Common myeloid progenitor, CD34-positive (primary cell): ENCODE results near the gene TRIM66.
A peak's percentile ranks its signal among the peaks of the same experiment; 100 is the strongest.

Experiments used
- CTCF ChIA-PET: fragments of 350-600 bp; sonication (Branson Sonifier 250); formaldehyde crosslinking; loops from one replicate; lab custom pipeline; 2021; ENCODE audit warnings: antibody characterized with exemption; lab: Charles Lee
- POLR2A ChIA-PET: fragments of 350-600 bp; sonication (Branson Sonifier 250); formaldehyde crosslinking; loops from one replicate; lab custom pipeline; 2021; ENCODE audit warnings: antibody characterized with exemption; lab: Charles Lee
- DNase-seq, 3 donors: peaks; one replicate each; pipeline versions ENCODE4 v3.0.0 to v3.0.0-alpha.2; 2013
- H3K27ac ChIP-seq, 2 experiments: 1 replicate in 1 of 2; 2 replicates in 1 of 2; pipeline ENCODE4 v1.7.0; 2013; ENCODE audit warnings: inconsistent platforms in 2 of 2, low read length in 2 of 2, mild to moderate bottlenecking in 2 of 2, low read depth in 1 of 2, moderate library complexity in 1 of 2; ENCODE audit not compliant: severe bottlenecking in 2 of 2, insufficient read depth in 1 of 2, poor library complexity in 1 of 2
- H3K27me3 ChIP-seq, 5 experiments: replicated peaks in 2 of 5; 1 replicate in 3 of 5; 2 replicates in 2 of 5; pipeline versions ENCODE4 v1.6.1 to v1.7.0; 2013; ENCODE audit warnings: low read length in 4 of 5, mild to moderate bottlenecking in 2 of 5, moderate library complexity in 2 of 5, inconsistent platforms in 1 of 5; ENCODE audit not compliant: insufficient read depth in 5 of 5, control insufficient read depth in 4 of 5
- H3K36me3 ChIP-seq, 4 experiments: 1 replicate in 2 of 4; 2 replicates in 2 of 4; pipeline versions ENCODE4 v1.6.1 to v1.7.0; 2013; ENCODE audit warnings: low read length in 3 of 4, control low read depth in 1 of 4, mild to moderate bottlenecking in 1 of 4; ENCODE audit not compliant: control insufficient read depth in 4 of 4, insufficient read depth in 4 of 4
- H3K4me1 ChIP-seq, 4 experiments: 1 replicate in 3 of 4; 2 replicates in 1 of 4; pipeline versions ENCODE4 v1.6.1 to v1.7.1; 2013; ENCODE audit warnings: low read length in 3 of 4, mild to moderate bottlenecking in 3 of 4, control low read depth in 1 of 4, inconsistent platforms in 1 of 4, moderate library complexity in 1 of 4; ENCODE audit not compliant: control insufficient read depth in 4 of 4, insufficient read depth in 4 of 4; ENCODE audit errors: control extremely low read depth in 1 of 4
- H3K4me3 ChIP-seq, 7 experiments: 1 replicate in 4 of 7; 2 replicates in 3 of 7; pipeline versions ENCODE4 v1.5.1 to v1.7.0; 2013; ENCODE audit warnings: mild to moderate bottlenecking in 7 of 7, low read length in 6 of 7, moderate library complexity in 6 of 7, inconsistent platforms in 2 of 7, low read depth in 2 of 7, control low read depth in 1 of 7; ENCODE audit not compliant: insufficient read depth in 4 of 7, control insufficient read depth in 1 of 7; ENCODE audit errors: extremely low read depth in 1 of 7
- H3K9me3 ChIP-seq, 5 experiments: 1 replicate in 4 of 5; 2 replicates in 1 of 5; pipeline versions ENCODE4 v1.6.1 to v1.7.1; 2013; ENCODE audit warnings: low read length in 4 of 5, mild to moderate bottlenecking in 2 of 5, inconsistent platforms in 1 of 5, low read depth in 1 of 5, moderate library complexity in 1 of 5; ENCODE audit not compliant: control insufficient read depth in 4 of 5, insufficient read depth in 2 of 5; ENCODE audit errors: control extremely low read depth in 1 of 5
- WGBS: methylation state at CpG from one replicate; pipeline ENCODE4 v1.1.5; 2013; ENCODE audit not compliant: insufficient coverage; 5-methylcytosine and 5-hydroxymethylcytosine counted together

The TRIM66 gene

DNA sequence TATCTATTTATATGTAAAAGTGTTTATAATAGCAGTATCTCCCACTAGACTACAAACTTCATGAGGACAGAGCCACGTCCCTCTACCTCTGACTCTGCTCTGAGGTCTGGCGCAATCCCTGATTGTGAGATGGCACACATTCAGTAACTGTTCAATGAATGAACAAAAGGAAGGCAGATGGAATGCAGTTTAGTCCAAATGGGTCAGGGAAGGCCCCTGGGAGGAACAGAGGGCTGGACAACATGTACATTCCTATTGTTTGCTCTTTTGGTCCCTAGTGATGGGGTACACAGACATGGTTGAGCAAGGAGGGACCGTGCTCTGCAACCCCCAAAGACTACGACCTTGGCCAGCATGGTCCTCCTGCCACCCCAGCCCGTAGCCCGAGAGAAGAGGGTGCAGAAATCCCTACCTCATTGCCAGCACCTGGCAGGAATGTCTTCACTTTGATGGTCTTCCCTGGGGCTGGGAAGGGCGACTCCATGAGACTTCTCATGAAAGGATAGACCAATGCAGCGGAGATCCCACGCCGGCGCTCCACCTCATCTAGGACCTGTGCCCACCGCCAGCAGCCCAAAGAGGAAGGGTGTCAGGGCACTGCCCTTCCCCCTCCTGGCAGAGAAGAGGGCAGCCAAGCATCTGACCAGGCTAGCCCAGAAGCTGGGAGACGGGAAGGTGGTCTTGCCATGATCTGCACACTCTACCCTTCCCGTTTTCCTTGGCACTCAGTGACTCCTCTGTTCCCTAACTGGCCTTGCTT, 24.4 kb upstream of the TRIM66 start:
- CTCF ChIA-PET: no interaction called here
- Histone ChIP-seq H3K4me1 (no peaks in the 10 kb centered on the region), H3K9me3 (no peaks in the 10 kb centered on the region), H3K4me3 (no peak overlapping the region), H3K36me3 (no peaks in the 10 kb centered on the region), H3K27me3 (no peaks in the 10 kb centered on the region), H3K27ac (no peak overlapping the region)
- 97% methylated on average over 14 of the region's 14 CpGs for WGBS
- no peak for DNase-seq
- POLR2A ChIA-PET: no interaction called here

DNA sequence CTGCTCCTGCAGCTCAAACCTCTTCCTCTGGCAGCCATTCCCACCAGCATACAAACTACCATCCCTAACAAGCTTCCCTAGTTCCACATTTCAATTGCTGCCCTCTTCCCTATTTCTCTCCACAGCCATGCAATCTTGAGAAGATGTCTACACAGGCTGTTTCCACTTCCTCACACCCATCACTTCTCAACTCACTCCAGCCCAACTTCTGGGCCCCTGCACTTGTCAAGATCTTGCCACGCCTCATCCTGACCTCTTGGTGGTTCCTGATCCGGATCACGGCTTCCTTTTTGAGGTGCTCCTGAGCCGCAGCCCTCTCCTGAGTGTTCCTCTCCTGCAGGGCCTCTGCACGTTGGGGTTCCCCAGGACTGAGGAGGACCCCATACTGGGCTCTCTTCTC, 22.7 kb upstream of the TRIM66 start:
- Histone ChIP-seq H3K36me3 (no peaks in the 10 kb centered on the region), H3K27me3 (no peaks in the 10 kb centered on the region), H3K4me3 (no peak overlapping the region), H3K27ac (no peak overlapping the region), H3K4me1 (peaks cover 0 to 3% (median under 1%) of the 10 kb centered on the region in 4 experiments), H3K9me3 (no peaks in the 10 kb centered on the region)
- WGBS: 47% methylated on average over 5 of the region's 5 CpGs
- POLR2A ChIA-PET: no interaction called here
- CTCF ChIA-PET: no interaction called here
- no peak for DNase-seq

- CTCF ChIA-PET: no interaction called here
- POLR2A ChIA-PET: no interaction called here
- Histone ChIP-seq H3K9me3 (no peaks in the 10 kb centered on the region), H3K4me3 (no peak overlapping the region), H3K4me1 (peaks cover 0 to 13% (median 8%) of the 10 kb centered on the region in 4 experiments), H3K36me3 (no peaks in the 10 kb centered on the region), H3K27me3 (no peaks in the 10 kb centered on the region), H3K27ac (no peak overlapping the region)
- DNase-seq: no peak
- WGBS: 94% methylated on average over 2 of the region's 2 CpGs
These were observed 21.7 kb upstream of the TRIM66 start for GRCh38 chr11:8704136-8704535.

DNA sequence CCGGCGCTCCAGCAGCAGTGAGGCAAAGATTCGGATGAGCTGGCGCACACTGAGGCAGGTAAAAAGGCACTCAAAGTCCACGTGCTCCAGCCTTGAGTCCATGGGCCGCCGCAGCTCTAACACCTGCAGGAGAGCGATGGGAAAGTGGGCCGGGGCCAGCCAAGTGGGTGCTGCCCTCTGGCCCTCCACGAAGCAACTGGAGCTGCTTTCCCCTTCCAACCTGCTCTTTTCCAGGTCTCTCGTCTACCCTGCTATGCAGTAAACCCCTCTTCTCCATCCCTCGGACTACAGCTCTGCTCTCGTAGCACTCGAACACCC, 20.1 kb upstream of the TRIM66 start:
- 98% methylated on average over 8 of the region's 14 CpGs for WGBS
- H3K9me3 ChIP-seq: no peaks in the 10 kb centered on the region
- CTCF ChIA-PET: no interaction called here
- POLR2A ChIA-PET: no interaction called here
- H3K4me1 ChIP-seq: peaks cover 0 to 13% (median 8%) of the 10 kb centered on the region in 4 experiments
- DNase-seq: no peak
- no peaks in the 10 kb centered on the region for H3K27me3 ChIP-seq
- no peaks in the 10 kb centered on the region for H3K36me3 ChIP-seq
- no peak overlapping the region for H3K4me3 ChIP-seq
- no peak overlapping the region for H3K27ac ChIP-seq

GRCh38 chr11:8701891-8702597, 19.6 kb upstream of the TRIM66 start:
- no peak overlapping the region for H3K27ac ChIP-seq
- peaks cover 0 to 13% (median 8%) of the 10 kb centered on the region in 4 experiments for H3K4me1 ChIP-seq
- no peak overlapping the region for H3K4me3 ChIP-seq
- no peaks in the 10 kb centered on the region for H3K9me3 ChIP-seq
- ChIA-PET POLR2A (no interaction called here), CTCF (no interaction called here)
- no peak for DNase-seq
- H3K27me3 ChIP-seq: no peaks in the 10 kb centered on the region
- WGBS: 99% methylated on average over 10 of the region's 10 CpGs
- no peaks in the 10 kb centered on the region for H3K36me3 ChIP-seq

DNA sequence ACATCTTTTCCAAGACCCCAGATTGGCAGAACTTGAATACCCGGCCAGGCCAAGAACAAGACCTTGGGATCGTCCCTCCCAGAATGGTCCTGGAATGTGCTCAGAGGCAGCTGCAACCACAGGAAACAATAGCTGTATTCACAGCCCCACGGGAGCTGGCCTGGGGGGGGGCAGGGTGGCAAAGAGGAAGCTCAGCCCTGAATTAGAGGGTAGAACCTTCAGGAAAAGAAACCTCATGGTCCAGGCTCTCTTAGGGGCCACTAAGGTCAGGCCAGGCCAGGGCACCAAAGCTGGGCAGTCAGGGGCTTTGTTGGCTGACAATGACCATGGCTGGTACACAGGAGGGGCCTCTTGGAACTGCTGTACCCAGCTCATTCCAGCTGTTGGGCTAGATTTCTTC, 17.4 kb upstream of the TRIM66 start:
- Histone ChIP-seq H3K4me1 (peaks cover 0 to 13% (median 8%) of the 10 kb centered on the region in 4 experiments), H3K27me3 (no peaks in the 10 kb centered on the region), H3K9me3 (no peaks in the 10 kb centered on the region), H3K27ac (no peak overlapping the region), H3K36me3 (peaks cover 0 to 3% (median 0%) of the 10 kb centered on the region in 4 experiments), H3K4me3 (no peak overlapping the region)
- 17% methylated on average over 3 of the region's 3 CpGs for WGBS
- peak in 2 of 3 donors; percentile 9 to 22 for DNase-seq
- ChIA-PET CTCF (interaction anchor here (0.9 kb wide), 1 partner anchor 12 kb away, joined by 3 read pairs; no protein-coding TSS in a partner anchor), POLR2A (interaction anchor here (0.7 kb wide), 1 partner anchor 18 kb away, joined by 3 read pairs; the partner anchor contains the start of genes RPL27A and TRIM66)

DNA sequence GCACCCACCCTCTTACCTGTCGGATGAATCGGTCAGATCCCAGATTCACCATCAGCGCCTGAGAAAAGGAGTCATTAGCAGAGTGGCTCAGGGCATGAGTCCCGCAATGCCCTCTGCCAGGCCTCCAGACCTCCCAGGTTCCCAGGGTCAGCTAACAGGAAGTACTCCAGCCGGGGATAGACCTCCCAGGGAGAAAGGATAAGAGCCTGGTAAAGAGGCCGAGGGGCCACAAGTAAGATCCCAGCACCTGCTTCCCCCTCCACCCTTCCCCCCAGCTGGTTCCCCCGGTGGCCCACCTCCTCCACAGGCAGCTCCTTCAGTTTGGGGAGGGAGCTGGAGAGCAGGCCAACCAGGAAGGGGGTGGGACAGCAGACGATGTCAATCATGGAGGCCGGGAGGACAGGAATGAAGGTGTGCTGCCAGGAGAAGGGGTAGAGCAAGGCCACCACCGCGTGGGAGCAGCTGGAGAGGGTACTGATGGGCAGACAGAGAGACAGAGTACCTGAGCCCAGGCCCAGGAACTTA, 16.5 kb upstream of the TRIM66 start:
- DNase-seq: no peak
- H3K4me3 ChIP-seq: no peak overlapping the region
- POLR2A ChIA-PET: no interaction called here
- peaks cover 0 to 3% (median 0%) of the 10 kb centered on the region in 4 experiments for H3K36me3 ChIP-seq
- H3K27me3 ChIP-seq: no peaks in the 10 kb centered on the region
- CTCF ChIA-PET: no interaction called here
- peaks cover 0 to 13% (median 8%) of the 10 kb centered on the region in 4 experiments for H3K4me1 ChIP-seq
- no peaks in the 10 kb centered on the region for H3K9me3 ChIP-seq
- 97% methylated on average over 8 of the region's 11 CpGs for WGBS
- no peak overlapping the region for H3K27ac ChIP-seq
